Astrocyte of the cerebellum (primary cell): ENCODE results near the gene SHISA5.

Experiments
- DNase-seq: peaks from one replicate; pipeline ENCODE4 v3.0.0-alpha.2; 2011; ENCODE audit warnings: low read depth
- H3K4me3 ChIP-seq: 2 replicates; pipeline ENCODE4 v1.5.1; 2011; ENCODE audit warnings: mild to moderate bottlenecking, low read depth, low read length, moderate library complexity
- in situ Hi-C: cut with HindIII; loops from 2 replicates; pipeline ENCODE4 v1.10.0; 2017; ENCODE audit warnings: low sequenced_read_pairs
- TF ChIP-seq, protein P1 (sequence below): IDR thresholded peaks from 2 replicates; pipeline ENCODE4 v1.5.1; 2012; ENCODE audit warnings: low read length, low read depth, moderate library complexity, mild to moderate bottlenecking; ENCODE audit errors: missing control alignments

The SHISA5 gene

DNA sequence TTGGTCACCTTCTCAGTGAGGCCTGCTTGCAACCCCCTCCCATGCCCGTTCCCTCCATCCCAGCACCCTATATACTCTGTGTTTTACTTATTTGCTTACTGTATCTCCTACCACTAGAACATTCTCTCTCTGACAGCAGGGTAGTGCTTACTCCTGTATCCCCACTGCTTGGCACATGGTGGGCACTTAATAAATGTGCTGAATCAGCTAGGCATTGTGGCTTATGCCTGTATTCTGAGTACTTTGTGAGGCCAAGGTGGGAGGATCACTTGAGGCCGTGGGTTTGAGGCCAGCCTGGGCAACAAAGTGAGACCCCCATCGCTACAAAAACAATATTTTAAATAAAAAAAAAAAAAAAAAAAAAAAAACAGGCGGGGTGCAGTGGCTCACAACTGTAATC lies 7.6 kb upstream of the SHISA5 start:
- H3K4me3 ChIP-seq: no peak overlapping the region
- no peak for DNase-seq
- TF ChIP-seq, protein P1, sequence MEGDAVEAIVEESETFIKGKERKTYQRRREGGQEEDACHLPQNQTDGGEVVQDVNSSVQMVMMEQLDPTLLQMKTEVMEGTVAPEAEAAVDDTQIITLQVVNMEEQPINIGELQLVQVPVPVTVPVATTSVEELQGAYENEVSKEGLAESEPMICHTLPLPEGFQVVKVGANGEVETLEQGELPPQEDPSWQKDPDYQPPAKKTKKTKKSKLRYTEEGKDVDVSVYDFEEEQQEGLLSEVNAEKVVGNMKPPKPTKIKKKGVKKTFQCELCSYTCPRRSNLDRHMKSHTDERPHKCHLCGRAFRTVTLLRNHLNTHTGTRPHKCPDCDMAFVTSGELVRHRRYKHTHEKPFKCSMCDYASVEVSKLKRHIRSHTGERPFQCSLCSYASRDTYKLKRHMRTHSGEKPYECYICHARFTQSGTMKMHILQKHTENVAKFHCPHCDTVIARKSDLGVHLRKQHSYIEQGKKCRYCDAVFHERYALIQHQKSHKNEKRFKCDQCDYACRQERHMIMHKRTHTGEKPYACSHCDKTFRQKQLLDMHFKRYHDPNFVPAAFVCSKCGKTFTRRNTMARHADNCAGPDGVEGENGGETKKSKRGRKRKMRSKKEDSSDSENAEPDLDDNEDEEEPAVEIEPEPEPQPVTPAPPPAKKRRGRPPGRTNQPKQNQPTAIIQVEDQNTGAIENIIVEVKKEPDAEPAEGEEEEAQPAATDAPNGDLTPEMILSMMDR: no peak
- in situ Hi-C loops: no loop called here

DNA sequence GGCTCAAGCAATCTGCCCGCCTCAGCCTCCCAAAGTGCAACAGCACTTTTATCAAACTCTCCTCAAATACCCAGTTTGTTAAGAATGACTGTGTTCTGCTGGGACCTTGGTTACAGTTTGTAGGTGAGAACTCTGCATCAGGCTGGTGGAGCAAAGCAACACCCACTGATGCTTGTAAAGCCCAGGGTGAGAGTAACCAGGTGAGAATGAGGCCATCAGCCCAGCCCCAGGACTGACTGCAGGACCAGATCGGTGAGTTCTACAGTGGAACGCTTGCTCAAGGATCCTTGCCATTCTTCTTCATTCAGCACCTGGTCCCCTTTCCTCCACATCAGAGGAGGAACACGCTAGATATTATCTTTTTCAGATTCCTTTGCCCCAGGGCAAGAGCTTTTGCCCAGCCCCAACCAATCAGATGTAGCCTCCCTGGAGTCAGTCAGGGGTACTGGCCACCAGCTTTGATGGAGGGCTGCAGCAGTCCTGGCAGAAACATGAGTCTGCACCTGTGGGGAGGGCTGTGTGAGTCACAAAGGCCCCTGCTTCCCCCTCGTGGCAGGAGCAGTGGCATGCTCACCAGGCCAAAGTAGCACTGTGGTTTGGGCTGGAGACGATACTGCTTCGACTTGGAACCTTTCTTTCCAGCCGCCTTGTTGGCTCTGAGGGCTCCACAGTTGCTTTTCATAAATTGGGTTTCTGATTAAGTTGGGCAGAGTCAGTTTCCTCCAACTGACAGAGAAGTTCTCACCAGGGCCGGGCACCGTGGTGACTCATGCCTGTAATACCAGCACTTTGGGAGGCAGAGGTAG lies 3.5 kb upstream of the SHISA5 start:
- in situ Hi-C loops: loop anchor here (5.0 kb wide), 1 partner anchor 35 kb away; no protein-coding TSS in a partner anchor
- TF ChIP-seq, protein P1: peak; percentile 67
- peak; percentile 63 for DNase-seq
- H3K4me3 ChIP-seq: no peak overlapping the region

GRCh38 chr3:48505968-48506504 lies 2.1 kb upstream of the SHISA5 start:
- in situ Hi-C loops: loop anchor here (5.0 kb wide), 1 partner anchor 34 kb away; no protein-coding TSS in a partner anchor
- no peak overlapping the region for H3K4me3 ChIP-seq
- no peak for DNase-seq
- TF ChIP-seq, protein P1: no peak

GRCh38 chr3:48505146-48505545 lies 1.2 kb upstream of the SHISA5 start:
- in situ Hi-C loops: loop anchor here (5.0 kb wide), 1 partner anchor 33 kb away; no protein-coding TSS in a partner anchor
- DNase-seq: no peak

DNA sequence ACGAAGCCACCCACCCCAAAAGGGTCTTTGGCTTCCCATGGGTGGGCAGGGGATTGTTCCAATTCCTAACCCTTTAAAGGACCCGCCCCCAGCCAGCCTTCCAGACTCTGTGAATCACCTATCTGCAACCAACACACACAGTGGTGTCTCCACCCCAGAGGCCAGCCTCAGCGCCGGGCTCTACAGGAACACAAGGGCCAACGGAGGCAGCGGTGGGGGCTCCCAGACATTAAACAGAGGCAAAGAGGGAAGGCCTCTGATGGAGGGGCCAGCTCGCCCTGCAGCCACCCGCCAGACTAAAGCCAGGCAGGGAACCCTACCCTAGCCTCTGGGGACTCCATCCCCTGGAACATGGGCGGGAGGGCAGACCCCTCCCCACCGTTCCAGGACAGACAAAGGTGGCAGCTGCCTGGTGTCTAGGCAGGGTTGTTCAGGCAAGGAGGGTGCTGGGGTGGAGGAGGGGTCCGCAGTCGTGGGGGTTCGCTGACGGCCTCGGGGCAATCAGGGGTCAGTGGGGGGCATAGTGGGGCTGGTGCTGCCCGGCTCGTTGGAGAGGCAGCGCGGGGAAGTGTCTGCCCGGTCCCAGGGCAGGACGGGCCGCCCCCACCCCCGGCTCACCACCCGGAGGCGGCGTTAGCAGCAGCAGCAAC lies 448 bp downstream of the SHISA5 start:
- DNase-seq: no peak
- peak overlapping the region; percentile 76 for H3K4me3 ChIP-seq
- TF ChIP-seq, protein P1: no peak
- in situ Hi-C loops: no loop called here

More at GRCh38 chr3:48505146-48505545, 1.2 kb upstream of the SHISA5 start:
- TF ChIP-seq, protein P1: no peak
- H3K4me3 ChIP-seq: no peak overlapping the region

DNA sequence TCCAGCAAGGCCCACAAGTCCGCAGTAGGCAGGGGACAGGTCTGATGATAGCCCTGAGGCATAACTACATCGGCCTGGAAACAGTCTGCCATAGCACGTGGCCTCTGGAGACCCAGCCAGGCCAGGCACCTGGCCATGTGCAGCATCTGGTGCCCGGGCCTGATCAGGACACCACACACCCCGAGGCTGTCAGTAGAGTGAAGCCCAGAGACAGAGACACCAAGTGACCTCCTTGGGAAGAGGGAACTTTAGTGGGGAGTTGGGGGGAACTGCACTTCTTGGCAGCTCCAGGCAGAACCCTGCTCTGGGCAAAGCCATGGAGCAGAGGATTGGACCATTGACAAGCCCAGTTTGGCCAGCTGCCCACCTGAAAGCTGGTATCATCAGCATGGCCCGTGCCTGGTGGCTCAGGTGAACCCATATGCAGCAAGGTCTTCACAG lies 1.2 kb downstream of the SHISA5 start:
- TF ChIP-seq, protein P1: no peak
- in situ Hi-C loops: no loop called here
- H3K4me3 ChIP-seq: peak overlapping the region; percentile 76
- DNase-seq: no peak
